HG03439 (cell line): ENCODE data around the gene ZNF549.
A peak's percentile ranks its signal among the peaks of the same experiment; 100 is the strongest.

Experiments used
- ATAC-seq: cut with Tn5 transposase; IDR thresholded peaks from one replicate; pipeline ENCODE4 v1.9.1; 2021; ENCODE audit warnings: mild to moderate bottlenecking, moderate library complexity; ENCODE audit not compliant: unreplicated experiment

ZNF549 gene

GRCh38 chr19:57566396-57567265 lies 39.5 kb downstream of the ZNF549 start:
- no peak for ATAC-seq

GRCh38 chr19:57570707-57571106 lies 43.6 kb downstream of the ZNF549 start:
- ATAC-seq, result no peak

DNA sequence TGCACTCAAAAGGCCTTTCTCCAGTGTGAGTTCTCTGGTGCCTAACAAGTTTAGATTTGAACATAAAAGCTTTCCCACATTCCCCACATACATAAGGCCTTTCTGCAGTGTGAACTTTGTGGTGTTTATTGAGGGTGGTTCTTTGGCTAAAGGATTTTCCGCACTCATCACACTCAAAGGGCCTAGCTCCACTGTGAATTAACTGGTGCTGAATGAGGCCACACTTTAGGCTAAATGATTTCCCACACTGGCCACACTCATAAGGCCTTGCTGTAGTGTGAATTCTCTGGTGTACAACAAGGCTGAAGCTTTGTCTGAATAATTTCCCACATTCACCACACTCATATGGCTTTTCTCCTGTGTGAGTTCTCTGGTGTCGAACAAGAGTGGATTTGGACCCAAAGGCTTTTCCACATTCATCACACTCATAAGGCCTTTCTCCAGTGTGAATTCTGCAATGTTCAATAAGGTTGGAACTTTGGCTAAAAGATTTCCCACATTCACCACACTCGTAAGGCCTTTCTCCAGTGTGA lies 45.3 kb downstream of the ZNF549 start:
- no peak for ATAC-seq

DNA sequence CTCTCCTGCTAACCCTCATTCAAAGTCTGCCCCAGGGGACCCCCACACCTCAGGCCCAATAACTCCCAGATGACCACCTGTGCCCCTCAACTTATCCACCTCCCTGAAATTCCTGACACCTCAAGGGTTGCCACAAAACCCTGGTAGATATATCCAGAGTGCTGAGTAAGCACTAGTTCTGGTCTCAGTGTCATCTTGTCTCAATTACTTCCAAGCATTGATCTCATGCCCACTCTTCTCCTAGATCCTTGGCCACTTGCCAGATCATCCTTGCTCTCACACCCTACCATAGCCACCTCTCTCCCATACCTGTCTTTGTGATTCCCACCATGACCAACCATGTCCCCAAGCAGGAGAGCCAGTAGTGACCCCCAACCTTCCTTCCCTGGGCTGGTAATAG lies 49.5 kb downstream of the ZNF549 start:
- no peak for ATAC-seq

DNA sequence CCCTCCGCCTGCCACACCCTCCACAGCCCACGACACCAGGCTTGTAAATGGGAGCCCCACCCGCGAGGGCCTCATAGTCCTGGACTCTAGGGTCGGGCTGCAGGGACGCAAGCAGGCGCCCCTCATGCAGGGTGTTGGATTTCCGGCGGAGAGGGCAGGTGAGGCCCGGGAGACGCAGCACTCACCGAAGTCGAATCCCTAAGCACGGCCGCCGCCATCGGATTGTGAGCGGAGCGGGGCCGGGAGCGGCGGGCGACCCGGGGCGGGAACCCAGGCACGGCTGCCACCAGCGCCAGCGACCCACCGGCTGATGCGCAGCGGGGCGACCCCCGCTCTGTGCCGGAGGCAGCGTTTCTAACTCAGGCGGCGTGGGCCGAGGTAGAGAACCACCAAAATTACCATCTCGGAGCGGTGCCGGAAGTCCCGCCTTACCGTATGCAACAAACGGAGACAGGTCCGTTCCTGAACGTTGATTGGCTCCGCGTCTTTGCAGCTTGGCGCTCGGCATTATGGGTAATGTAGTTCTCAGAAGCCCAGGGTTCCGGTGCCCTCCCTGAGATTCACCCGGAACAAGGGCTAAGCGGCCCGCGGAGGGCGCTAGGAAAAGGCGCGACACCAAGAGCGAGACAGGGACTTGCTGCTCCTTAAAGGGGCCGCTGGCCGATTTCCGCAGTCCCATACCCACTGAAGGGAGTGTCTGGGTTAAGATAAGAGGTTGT lies 51.5 kb downstream of the ZNF549 start, which contains the start of gene ZNF416:
Gene ZNF416, minus strand, starts transcription at position 425 of the 719 bp plus-strand sequence. Its CDS starts 207 bp downstream, at position 218.
- ATAC-seq, result peak; percentile 96

GRCh38 chr19:57583104-57583520 lies 56.0 kb downstream of the ZNF549 start:
- ATAC-seq, result no peak

- ATAC-seq, result no peak
Observed at GRCh38 chr19:57583521-57584416, 56.6 kb downstream of the ZNF549 start, which contains the start of gene ZIK1. ZIK1 (plus strand) TSS chr19:57584145; CDS start chr19:57584357, 212 bp downstream.

DNA sequence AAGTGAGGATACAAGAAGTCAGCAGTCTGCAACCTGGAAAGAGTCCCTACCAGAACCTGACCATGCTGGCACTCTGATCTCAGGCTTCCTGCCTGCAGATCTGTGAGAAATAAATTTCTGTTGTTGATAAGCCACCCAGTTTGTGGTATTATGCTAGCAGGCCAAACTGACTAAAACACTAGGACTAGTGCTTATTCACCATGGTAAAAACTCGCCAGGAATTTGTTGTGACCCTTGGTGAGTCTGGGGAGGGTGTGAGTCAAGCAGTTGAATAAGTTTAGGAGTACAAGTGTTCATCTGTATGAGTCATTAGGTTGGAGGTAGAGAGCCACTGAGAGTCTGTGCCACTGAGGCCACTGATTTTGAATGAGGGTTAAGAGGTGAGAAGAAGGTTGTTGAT lies 60.4 kb downstream of the ZNF549 start:
- no peak for ATAC-seq

DNA sequence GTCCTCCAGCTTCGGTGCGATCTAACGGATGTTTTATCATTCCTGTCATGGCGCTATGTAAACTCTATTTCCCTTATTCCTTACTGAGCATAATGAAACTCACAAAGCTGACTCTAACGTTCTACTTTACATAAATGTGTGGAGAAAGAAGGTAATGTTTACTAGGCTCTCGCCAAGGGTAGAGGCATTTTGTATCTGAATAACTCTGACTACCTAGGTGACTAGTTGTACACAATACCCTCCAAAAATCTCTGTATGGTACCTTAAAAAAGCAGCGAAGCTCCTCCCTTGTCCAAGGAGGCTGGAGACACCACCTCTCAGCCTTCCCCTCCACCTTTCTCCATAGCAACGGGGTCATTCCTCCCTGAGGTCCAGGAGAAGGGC lies 72.2 kb downstream of the ZNF549 start:
- ATAC-seq, result peak; percentile 8

DNA sequence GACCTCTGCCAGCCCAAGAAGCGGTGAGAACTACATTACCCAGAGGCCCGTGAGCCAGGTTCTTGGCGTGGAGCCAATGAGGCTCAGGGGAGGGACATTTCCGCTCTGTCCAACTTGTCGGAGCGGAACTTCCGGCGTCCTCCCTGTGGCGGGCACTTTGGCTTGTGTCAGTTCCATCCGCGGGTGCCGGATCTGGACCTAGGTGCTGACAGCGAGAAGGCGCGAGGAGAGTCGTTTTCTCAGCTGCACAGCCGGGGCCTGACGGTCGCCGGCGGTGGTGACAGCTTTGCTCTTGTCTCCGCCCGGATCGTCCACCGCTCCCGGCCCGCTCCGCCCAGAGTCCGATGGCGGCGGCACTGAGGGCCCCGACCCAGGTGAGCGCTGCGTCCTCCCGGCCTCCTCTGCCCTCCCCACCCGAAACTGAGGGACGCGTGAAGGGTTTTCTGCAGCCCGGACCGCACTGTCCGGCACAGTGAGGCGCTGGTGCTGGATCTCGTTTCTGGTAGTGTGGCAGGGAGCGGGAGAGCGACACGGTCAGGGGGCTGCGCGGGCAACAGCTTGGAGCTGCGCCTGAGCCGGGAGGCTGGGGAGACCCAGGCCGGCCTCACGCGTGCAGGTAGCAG lies 72.7 kb downstream of the ZNF549 start, which contains the start of gene ZNF530:
Gene ZNF530, plus strand, starts transcription at position 125 of the 623 bp plus-strand sequence. CDS start 4,461 bp downstream, outside the sequence.
- peak; percentile 90 for ATAC-seq

GRCh38 chr19:57606931-57607330 lies 79.8 kb downstream of the ZNF549 start:
- ATAC-seq, result no peak
